GM18502 (cell line): Measurements from ENCODE around the gene FRMD4A.

Experiments
- ATAC-seq: cut with Tn5 transposase; IDR thresholded peaks from one replicate; pipeline ENCODE4 v1.9.1; 2021; ENCODE audit warnings: mild to moderate bottlenecking; ENCODE audit not compliant: unreplicated experiment, poor library complexity

FRMD4A gene

DNA sequence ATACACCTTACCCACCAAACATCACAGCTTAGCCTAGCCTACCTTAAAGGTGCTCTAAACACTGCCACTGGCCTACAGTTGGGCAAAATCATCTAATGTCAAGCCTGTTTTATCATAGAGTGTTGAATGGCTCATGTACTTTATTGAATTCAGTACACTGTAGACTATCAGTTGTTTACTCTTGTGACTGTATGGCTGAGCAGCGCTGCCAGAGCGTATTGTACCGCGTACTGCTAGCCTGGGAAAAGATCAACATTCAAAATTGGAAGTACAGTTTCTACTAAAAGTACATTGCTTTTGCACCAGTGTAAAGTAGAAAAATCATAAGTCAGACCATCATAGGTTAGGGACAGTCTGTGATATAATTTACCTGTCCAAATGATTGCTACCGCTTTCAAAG is 517.2 kb downstream of the FRMD4A start:
- ATAC-seq, result no peak

- no peak for ATAC-seq
Measured at GRCh38 chr10:13812804-13813203, 517.9 kb downstream of the FRMD4A start.

GRCh38 chr10:13810568-13810967 is 520.2 kb downstream of the FRMD4A start:
- no peak for ATAC-seq

GRCh38 chr10:13809427-13809826 is 521.3 kb downstream of the FRMD4A start:
- ATAC-seq, result no peak

DNA sequence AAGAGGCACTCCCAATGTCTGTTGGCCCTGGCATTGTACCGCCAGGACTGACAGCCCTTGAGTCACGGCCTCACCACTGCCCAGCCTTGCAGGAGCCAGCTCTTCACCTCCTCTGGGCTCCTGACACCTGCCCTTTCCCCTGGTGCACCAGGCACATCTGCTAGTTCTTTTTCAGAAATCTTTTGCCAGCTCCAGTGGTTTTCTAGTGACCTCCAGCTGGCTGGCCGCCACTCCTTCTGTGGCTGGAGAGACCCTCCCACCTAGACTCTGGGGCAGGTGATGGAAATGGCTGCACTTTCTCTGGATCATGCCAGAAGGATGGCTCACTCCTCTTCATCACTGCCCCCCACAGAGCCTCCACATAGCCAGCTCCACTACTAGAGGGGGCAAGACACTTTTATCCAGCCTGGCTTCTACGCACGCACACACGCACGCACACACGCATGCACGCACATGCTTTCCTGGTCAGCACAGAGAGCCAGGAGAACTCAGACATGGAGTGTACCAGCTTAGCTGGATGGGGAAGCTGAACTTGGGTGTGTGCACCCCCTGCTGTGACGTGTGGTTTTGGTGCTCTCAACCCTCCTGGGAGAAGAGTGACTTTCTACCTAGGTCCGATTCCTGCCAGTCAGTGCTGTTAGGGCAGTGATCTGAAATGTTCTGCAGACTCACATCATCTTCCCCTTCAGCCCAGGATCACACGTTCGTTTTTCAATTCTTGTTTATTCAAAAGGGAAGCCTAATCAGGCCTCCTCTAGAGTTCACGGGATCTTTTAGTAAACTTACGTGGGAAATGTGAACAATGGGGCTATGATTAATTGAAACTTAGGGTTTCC is 522.0 kb downstream of the FRMD4A start:
- ATAC-seq, result no peak

GRCh38 chr10:13806419-13806818 is 524.3 kb downstream of the FRMD4A start:
- ATAC-seq, result no peak

- no peak for ATAC-seq
Measured at GRCh38 chr10:13803566-13804554, 526.9 kb downstream of the FRMD4A start.

DNA sequence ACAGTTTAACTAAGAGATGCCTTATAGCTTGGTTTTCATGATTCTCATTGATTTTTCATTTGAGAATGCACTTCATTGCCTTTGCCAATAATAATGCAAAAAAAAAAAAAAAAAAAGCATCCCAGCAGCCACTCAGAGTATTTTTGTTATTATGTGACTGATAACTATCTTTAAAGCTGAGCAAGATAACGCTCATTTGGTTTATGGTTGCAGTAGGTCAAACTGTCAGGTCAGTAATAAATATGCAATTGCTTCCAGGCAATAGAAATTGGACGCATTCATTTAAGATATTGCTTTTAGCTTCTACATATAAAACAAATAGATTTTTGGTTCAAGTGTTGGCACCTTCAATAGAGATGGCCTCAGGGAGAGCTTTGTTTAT is 528.8 kb downstream of the FRMD4A start:
- ATAC-seq, result no peak

DNA sequence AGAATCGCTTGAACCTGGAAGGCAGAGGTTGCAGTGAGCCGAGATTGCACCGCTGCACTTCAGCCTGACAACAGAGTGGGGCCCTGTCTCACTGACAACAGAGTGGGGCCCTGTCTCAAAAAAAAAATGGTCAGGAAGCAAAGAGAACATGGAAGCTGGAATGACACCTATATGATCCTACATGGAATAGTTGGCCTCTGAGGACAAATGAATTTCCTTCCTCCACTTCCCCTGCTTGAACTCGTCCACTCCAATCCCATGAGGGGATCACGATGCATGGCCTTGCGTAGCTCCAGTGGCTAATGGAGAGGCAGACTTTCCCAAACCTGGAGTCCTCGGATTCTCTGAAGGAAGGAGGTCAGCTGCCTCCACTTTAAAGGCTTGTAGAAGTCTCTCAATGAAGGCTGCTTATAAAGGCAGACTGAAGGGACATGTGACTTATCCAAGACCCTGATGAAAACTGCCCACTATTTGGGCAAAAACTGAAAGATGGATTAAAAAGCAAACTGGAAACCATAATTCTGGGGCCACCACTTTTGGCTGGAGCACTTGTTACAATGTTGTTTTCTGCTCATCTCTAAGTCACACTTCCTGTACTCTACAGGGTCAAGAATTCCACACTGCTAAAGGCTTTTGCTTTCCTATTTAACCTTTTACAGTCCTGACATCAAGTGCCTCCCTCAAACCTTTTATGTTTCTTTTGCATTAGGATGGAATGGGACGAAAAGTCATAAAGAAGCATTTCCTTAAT is 529.4 kb downstream of the FRMD4A start:
- ATAC-seq, result no peak

GRCh38 chr10:13797164-13797563 is 533.6 kb downstream of the FRMD4A start:
- no peak for ATAC-seq

DNA sequence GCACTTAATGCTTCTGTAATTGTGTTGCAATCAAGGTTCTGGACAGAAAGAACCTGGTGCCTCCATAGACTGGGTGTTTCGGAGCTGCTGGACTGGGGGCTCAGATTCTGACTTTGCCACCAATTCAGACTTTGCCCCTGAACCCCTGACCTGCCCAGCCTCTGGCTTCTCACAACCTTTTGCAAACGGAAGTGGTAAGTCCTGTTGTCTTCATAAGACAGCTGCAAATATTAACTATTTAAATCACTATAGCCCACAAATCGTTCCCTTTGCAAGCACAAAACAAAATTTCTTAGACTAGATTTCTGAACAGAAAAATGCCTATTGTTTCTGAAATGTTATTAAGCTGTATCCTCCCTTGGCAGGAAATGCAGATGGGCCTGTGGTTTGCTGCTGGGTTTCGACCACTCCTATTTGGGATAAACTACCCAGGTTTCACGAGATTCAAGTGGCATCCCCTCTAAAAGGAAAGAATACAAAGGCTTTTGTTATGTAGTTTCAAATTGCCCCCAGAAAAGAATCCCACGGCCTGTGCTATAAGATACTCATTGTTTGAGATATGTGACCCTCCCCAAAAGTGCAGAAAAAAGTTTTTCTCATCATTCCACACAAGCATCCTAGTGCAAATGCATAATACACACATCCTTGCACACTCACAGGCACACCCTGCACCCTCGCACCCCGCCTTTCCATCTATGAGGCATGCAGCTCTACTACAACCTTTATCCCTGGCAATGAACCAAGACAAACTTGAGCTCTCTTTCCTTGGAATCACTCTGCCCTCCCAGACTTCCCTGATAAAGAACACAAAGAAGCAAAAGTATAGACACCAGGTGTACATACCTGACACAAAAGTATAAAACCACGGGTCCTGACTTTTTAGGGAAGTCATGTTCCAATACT is 534.8 kb downstream of the FRMD4A start:
- no peak for ATAC-seq

DNA sequence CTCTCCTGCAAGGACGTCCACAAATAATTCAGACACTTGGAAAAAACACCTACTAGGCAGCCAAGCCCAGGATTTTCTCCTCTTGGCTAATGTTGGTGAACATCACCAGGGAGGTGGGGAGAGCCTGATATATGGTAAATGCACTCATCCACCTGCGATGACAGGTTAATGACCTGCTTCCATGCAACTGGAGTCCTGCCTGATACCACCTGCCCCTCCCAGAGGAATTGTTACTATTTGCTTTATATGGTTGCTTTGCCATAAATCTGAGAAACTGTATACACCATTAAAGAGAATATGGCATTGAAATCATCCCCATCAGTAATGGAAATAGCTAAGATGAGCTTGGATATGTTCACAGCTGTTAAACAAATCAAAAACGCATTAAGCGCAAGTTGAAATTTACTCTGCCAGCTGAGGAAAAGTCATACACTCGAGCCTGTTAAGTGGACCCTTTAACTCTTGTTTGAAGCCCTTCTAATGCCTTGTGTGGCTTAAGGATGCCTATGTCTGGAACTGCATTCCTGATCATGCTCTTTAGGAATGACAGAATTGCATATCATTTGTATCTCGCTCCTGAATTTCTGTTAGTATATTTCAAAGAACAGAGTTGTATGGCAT is 535.6 kb downstream of the FRMD4A start:
- no peak for ATAC-seq

DNA sequence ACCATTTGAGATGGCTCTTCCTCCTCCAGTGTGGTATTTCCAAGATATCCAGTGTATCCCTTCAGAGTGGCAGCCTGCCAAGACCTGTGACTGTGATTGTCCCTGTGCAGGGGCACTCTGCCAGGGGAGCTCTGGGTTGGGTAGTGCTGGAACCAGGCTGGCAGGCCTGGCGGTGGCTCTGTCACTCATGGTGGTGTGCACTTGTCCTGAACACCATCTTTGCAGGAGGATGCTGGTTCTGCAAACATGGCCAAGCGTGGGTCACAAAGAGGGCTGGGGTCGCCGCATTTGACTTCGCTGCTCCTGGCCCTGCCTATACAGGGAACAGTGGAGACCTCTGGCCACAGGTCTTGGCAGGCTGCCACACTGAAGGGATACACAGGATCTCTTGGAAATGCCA is 538.7 kb downstream of the FRMD4A start:
- no peak for ATAC-seq

- ATAC-seq, result no peak
Measured at GRCh38 chr10:13791483-13791882, 539.2 kb downstream of the FRMD4A start.

GRCh38 chr10:13790196-13790595 is 540.5 kb downstream of the FRMD4A start:
- ATAC-seq, result no peak

DNA sequence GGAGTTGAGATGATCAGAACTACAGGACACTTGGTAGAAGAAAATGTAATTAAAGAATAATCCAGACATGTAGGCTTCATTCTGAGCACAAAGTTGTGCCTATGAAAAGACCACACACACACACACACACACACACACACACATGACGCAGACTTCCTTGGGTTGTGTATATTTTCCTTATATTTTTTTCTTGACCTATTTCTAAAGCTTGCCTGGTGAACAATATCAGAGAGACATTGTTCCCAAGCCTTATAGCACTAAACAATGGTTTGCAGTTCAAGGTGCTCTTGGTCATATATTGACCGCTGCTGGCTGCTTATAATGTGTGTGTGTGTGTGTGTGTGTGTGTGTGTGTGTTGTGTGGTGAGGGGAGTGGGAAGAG is 541.3 kb downstream of the FRMD4A start:
- no peak for ATAC-seq

DNA sequence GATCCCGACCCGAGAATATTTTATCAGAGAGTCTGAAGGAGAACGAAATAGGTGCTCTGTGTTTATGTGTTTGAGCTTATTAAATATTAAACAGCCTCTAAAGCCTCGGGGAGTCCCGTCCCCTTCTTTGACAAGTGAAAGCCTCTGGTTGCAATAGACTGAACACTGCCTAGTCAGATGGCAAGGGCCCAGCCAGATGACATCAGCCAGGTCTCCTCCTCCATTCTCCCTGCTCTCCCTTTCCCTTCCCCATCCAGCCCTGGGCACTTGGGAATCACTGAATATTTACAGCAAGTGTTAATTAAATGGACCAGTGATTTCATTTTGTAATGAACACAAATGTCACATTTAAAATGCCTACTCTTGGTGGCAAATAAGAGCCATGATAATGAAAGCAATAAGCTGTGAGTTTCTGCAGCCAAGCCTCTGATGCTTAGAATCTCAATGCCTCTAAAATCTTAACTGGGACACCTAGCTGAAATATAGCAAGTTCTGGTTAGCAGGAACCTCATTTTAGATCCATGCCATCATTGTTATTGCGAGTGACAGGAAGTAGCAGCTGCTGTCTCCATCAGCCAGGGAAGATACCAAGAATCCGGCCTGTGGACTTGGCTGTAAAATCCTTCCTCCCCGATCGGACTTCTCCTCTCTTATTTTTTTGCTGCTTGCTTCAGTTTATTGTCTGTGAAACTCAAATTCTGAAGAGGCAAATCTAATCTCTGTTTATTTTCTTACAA is 541.8 kb downstream of the FRMD4A start:
- ATAC-seq, result no peak

DNA sequence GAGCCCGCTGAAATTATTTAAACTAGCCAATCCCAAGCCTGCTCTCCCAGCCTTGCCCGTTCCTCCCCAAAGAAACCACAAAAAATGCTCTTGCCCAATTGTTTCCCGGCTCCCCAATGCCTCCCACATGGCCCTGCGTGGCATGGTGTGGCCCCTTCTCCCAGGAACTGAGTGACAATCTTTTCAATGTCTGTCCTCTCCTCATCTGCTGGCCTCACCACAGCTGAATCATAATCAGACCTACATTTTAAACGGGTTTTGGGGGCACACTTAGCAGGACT is 542.5 kb downstream of the FRMD4A start:
- ATAC-seq, result no peak

- ATAC-seq, result peak; percentile 81
Measured at GRCh38 chr10:13787015-13787421, 543.7 kb downstream of the FRMD4A start.
